ENCODE data around the gene NET1. TPM values are rescaled to one million over a fixed set of nuclear protein-coding genes. Genes with fewer than 3 reads are reported as not detected.
A peak's percentile ranks its signal among the peaks of the same experiment; 100 is the strongest.

NET1 gene
- total and polyA plus RNA-seq, 12 donors: 8.7 to 26.2 (median 20.3) TPM

DNA sequence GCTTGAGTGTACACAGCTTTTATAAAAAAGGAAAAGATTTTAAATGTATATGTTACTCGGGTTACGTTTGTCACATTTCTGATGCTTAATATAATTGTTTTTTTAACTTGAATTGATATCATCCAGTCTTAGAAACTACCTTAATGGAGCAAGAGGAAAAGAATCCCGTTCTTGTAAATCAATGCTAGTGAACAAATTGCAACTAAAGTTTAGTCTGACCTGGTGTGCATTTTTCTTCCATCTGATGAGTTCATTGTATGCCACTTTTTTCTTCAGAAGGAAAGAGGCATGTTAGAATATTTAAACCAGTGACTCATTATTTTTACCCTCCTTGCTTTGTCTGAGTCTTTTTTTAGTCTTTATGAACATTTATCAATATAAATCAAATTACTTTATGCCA lies 34.7 kb downstream of the NET1 start:
- H3K4me1 ChIP-seq (replicated peaks in 1 of 2): peaks cover 0 to 16% of the 10 kb centered on the region in 2 donors
- no peak for TF ChIP-seq POLR2A (IDR thresholded peaks at IDR 0.05)
- TF ChIP-seq, protein P1, sequence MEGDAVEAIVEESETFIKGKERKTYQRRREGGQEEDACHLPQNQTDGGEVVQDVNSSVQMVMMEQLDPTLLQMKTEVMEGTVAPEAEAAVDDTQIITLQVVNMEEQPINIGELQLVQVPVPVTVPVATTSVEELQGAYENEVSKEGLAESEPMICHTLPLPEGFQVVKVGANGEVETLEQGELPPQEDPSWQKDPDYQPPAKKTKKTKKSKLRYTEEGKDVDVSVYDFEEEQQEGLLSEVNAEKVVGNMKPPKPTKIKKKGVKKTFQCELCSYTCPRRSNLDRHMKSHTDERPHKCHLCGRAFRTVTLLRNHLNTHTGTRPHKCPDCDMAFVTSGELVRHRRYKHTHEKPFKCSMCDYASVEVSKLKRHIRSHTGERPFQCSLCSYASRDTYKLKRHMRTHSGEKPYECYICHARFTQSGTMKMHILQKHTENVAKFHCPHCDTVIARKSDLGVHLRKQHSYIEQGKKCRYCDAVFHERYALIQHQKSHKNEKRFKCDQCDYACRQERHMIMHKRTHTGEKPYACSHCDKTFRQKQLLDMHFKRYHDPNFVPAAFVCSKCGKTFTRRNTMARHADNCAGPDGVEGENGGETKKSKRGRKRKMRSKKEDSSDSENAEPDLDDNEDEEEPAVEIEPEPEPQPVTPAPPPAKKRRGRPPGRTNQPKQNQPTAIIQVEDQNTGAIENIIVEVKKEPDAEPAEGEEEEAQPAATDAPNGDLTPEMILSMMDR (IDR thresholded peaks at IDR 0.05): no peak
- no peaks in the 10 kb centered on the region for H3K9me3 ChIP-seq (replicated peaks in 1 of 3)
- H3K27ac ChIP-seq: peak overlapping the region in 2 of 5 donors; percentile 58
- DNase-seq: no peak
- no peaks in the 10 kb centered on the region for H3K36me3 ChIP-seq (replicated peaks in 1 of 2)
- 44 to 53% (median 48%) methylated on average over 3 of the region's 3 CpGs for WGBS, 4 donors
- no peaks in the 10 kb centered on the region for H3K27me3 ChIP-seq
- intact Hi-C loops (cut with DNase I): loop anchor here in 1 of 2 donors (10.0 kb wide), 1 partner anchor 428 kb away; no protein-coding TSS in a partner anchor
- H3K4me3 ChIP-seq: peak overlapping the region in 1 of 4 donors; percentile 63

DNA sequence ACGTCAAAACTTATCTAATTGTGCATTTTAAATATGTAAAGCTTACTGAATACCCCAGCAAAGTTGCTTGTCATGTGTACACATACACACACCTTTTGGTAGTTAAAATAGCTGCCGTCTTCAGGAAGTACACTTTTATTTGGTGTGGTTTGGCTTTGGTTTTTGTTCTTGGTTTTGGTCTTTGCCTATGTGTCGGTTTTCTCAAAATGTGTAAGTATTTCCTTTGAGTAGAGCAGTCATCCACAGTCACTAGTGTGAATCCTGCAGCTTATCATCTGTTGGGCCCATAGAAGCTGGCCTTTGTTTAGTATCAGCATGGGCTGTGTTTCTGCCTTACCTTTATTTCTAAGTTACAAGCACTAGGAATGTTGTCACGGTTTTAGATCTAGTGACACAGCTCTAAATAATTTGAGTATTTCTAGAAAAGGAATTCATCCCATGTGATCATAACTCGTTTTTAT lies 35.3 kb downstream of the NET1 start:
- Histone ChIP-seq H3K4me3 (peak overlapping the region in 1 of 4 donors; percentile 63), H3K9me3 (replicated peaks in 1 of 3) (no peaks in the 10 kb centered on the region), H3K27ac (peak overlapping the region in 3 of 5 donors; percentile 36 to 58 (median 58)), H3K36me3 (replicated peaks in 1 of 2) (peaks cover 0 to 3% of the 10 kb centered on the region in 2 donors), H3K4me1 (replicated peaks in 1 of 2) (peaks cover 0 to 16% of the 10 kb centered on the region in 2 donors), H3K27me3 (no peaks in the 10 kb centered on the region)
- DNase-seq: no peak
- TF ChIP-seq POLR2A (IDR thresholded peaks at IDR 0.05): no peak
- TF ChIP-seq, protein P1 (IDR thresholded peaks at IDR 0.05): no peak
- 46 to 57% (median 50%) methylated on average over 5 of the region's 5 CpGs for WGBS, 4 donors
- intact Hi-C loops (cut with DNase I): loop anchor here in 1 of 2 donors (10.0 kb wide), 1 partner anchor 427 kb away; no protein-coding TSS in a partner anchor

DNA sequence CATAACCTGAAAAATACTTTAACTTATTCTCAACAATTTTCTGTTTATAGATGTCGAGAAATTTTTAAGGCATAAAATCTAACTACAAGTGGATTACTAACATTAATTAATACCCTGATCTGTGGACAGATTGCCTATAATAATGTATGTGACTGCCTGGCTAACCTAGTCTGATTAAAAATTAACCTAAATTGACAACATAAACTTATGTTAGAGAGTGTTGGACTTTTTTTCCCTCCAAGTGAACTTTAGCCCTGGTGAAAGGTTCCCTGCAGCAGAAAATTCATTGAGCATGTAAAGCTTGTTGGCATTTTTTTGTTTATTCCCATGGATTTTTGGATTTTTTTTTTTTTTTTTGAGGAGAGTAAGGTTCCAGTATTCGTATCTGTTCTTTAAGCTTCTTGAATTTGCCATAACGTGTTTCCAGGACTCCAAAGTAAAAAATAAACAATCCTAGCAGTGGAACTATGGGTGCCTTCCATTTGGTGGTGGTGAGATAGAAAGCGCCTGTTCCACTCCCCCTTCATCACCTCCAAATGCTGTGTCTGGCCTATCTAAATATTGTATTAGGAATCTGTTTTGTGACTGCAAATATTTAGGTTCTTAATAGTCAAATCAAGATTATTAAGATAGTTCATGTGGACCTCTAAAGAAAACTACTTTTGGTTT lies 36.1 kb downstream of the NET1 start:
- TF ChIP-seq POLR2A (IDR thresholded peaks at IDR 0.05): no peak
- TF ChIP-seq, protein P1 (IDR thresholded peaks at IDR 0.05): no peak
- peaks cover 0 to 10% of the 10 kb centered on the region in 2 donors for H3K36me3 ChIP-seq (replicated peaks in 1 of 2)
- H3K4me3 ChIP-seq: peak overlapping the region in 1 of 4 donors; percentile 24
- H3K9me3 ChIP-seq (replicated peaks in 1 of 3): no peaks in the 10 kb centered on the region
- peaks cover 0 to 16% of the 10 kb centered on the region in 2 donors for H3K4me1 ChIP-seq (replicated peaks in 1 of 2)
- H3K27ac ChIP-seq: peak overlapping the region in 2 of 5 donors; percentile 4 to 13
- intact Hi-C loops (cut with DNase I): loop anchor here in 1 of 2 donors (10.0 kb wide), 1 partner anchor 426 kb away; no protein-coding TSS in a partner anchor
- H3K27me3 ChIP-seq: no peaks in the 10 kb centered on the region
- DNase-seq: no peak
- 77 to 85% (median 78%) methylated on average over 4 of the region's 4 CpGs for WGBS, 4 donors

DNA sequence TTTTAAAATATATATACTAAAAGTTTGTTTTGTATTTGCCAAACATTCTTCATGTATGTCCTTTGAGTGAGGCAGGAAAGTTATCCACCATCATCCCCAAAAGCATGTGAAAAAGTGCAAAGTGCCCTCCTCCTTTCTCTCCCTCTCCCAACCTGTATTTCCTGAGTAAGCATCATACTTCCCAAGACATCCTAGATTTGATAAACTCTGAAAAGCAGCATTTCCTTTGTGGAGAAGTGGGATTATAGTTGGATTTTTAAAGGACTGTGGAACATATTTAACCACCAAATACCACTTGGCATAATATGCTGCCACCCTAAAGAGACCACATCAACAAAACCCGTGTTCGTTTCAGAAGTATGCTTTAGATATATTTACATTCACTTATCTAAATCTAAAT lies 36.9 kb downstream of the NET1 start:
- 64 to 83% (median 70%) methylated on average over 2 of the region's 2 CpGs for WGBS, 4 donors
- Histone ChIP-seq H3K27me3 (no peaks in the 10 kb centered on the region), H3K9me3 (replicated peaks in 1 of 3) (no peaks in the 10 kb centered on the region), H3K36me3 (replicated peaks in 1 of 2) (peaks cover 0 to 18% of the 10 kb centered on the region in 2 donors), H3K4me1 (replicated peaks in 1 of 2) (peaks cover 0 to 16% of the 10 kb centered on the region in 2 donors), H3K27ac (peak overlapping the region in 3 of 5 donors; percentile 3 to 38 (median 4)), H3K4me3 (peak overlapping the region in 1 of 4 donors; percentile 24)
- no peak for TF ChIP-seq POLR2A (IDR thresholded peaks at IDR 0.05)
- TF ChIP-seq, protein P1 (IDR thresholded peaks at IDR 0.05): no peak
- intact Hi-C loops (cut with DNase I): loop anchor here in 1 of 2 donors (10.0 kb wide), 1 partner anchor 426 kb away; no protein-coding TSS in a partner anchor
- DNase-seq: no peak

Measured in adrenal gland (tissue), 12 donors.